K562 (cell line): Measurements from ENCODE around the gene SPINK2. TPM values are rescaled to one million over a fixed set of nuclear protein-coding genes. Genes with fewer than 3 reads are reported as not detected.

Source experiments
- FOXA3 ChIP-seq, 2 experiments: fragments of 450-650 bp in 1 of 2; sonication (generic) in 1 of 2; formaldehyde crosslinking; IDR thresholded peaks in 1 of 2; conservative IDR thresholded peaks in 1 of 2; 2 replicates each; pipeline versions ENCODE4 v1.4.0 to v1.8.0; 2020 to 2022; ENCODE audit warnings: mild to moderate bottlenecking in 2 of 2, missing genetic modification reagents in 1 of 2
- FOXJ2 ChIP-seq: fragments of 200-800 bp; sonication (Bioruptor generic); IDR thresholded peaks from 2 replicates; pipeline ENCODE4 v1.6.1; 2016; ENCODE audit warnings: missing genetic modification characterization, missing compliant biosample characterization
- GATA2 ChIP-seq: sonication (generic); formaldehyde crosslinking; IDR thresholded peaks from 2 replicates; pipeline ENCODE4 v1.4.0; 2020; ENCODE audit warnings: mild to moderate bottlenecking, missing genetic modification reagents
- HNRNPH1 ChIP-seq: fragments of 200-400 bp; formaldehyde crosslinking; optimal IDR thresholded peaks from 2 replicates; pipeline ENCODE3; 2017; ENCODE audit warnings: low read depth, mild to moderate bottlenecking, low read length, moderate library complexity
- HOXB6 ChIP-seq: fragments of 250-450 bp; sonication (Bioruptor Pico); IDR thresholded peaks from 2 replicates; pipeline ENCODE4 v1.5.1; 2022; ENCODE audit warnings: mild to moderate bottlenecking, borderline replicate concordance
- NFYB ChIP-seq: IDR thresholded peaks from 2 replicates; pipeline ENCODE4 v1.6.1; 2011; ENCODE audit warnings: mild to moderate bottlenecking, moderate library complexity; ENCODE audit not compliant: insufficient read length; ENCODE audit errors: extremely low read depth
- RAD21 ChIP-seq, 2 experiments: fragments of 250-450 bp in 1 of 2; fragments of 450-650 bp in 1 of 2; sonication (Bioruptor Pico) in 1 of 2; formaldehyde crosslinking in 1 of 2; IDR thresholded peaks in 1 of 2; conservative IDR thresholded peaks in 1 of 2; 2 replicates each; pipeline versions ENCODE4 v1.4.0 to v1.8.0; 2020 to 2022; ENCODE audit warnings: mild to moderate bottlenecking in 2 of 2, moderate library complexity in 1 of 2
- TBL1XR1 ChIP-seq, 2 experiments: IDR thresholded peaks; 2 replicates each; pipeline ENCODE4 v1.6.1; 2012; ENCODE audit warnings: improper control_type of control experiment in 2 of 2, low read length in 2 of 2, mild to moderate bottlenecking in 1 of 2
- ZC3H4 ChIP-seq: sonication (generic); formaldehyde crosslinking; IDR thresholded peaks from 2 replicates; pipeline ENCODE4 v1.9.0; 2021; ENCODE audit warnings: missing genetic modification reagents, borderline replicate concordance
- ZNF407 ChIP-seq: fragments of 450-650 bp; IDR thresholded peaks from 2 replicates; pipeline ENCODE4 v1.6.1; 2016; ENCODE audit warnings: low read depth
- ZNF449 ChIP-seq: fragments of 250-450 bp; sonication (Bioruptor Pico); IDR thresholded peaks from 2 replicates; pipeline ENCODE4 v1.8.0; 2022; ENCODE audit warnings: moderate library complexity, mild to moderate bottlenecking, inconsistent platforms
- ZNF512 ChIP-seq: IDR thresholded peaks from 2 replicates; pipeline ENCODE4 v1.6.1; 2016; ENCODE audit warnings: missing genetic modification characterization, missing compliant biosample characterization
- polyA plus RNA-seq, 8 experiments: library from polyadenylated mRNA; depleted of rRNA in 4 of 8; stranded (reverse) in 5 of 8; unstranded in 3 of 8; fragments of >200 nt; fragmentation: Nextera tagmentation in 2 of 8; fragmentation: Illumina TruSeq in 1 of 8; extraction: Ambion mirVana in 2 of 8; extraction: Trizol in 1 of 8; gene quantifications; 2 replicates each; pipeline versions ENCODE4 v1.2.1 to v1.2.3, GENCODE V29; 2011 to 2014; ENCODE audit warnings: inconsistent platforms in 1 of 8, missing spikeins in 1 of 8
- total RNA-seq, 7 experiments: library from RNA; depleted of rRNA in 6 of 7; stranded (reverse); fragments of >200 nt in 6 of 7; fragmentation: Illumina TruSeq in 2 of 7; extraction: Trizol in 2 of 7; gene quantifications; 2 replicates each; pipeline versions ENCODE4 v1.2.1 to v1.2.3, GENCODE V29; 2011 to 2021; ENCODE audit warnings: low replicate concordance in 1 of 7

Gene SPINK2
- total and polyA plus RNA-seq, 9 of the 15 experiments (the other 6 are each of a cell fraction or from before 2014, with no cell fraction given) = not detected

- TF ChIP-seq ZNF407 (no peak), HOXB6 (CRISPR knock-in tag) (no peak), HNRNPH1 (no peak), NFYB (no peak), FOXA3 (CRISPR knock-in tag; conservative IDR thresholded peaks at IDR 0.05 in 1 of 2, IDR thresholded peaks at IDR 0.05 in 1 of 2) (no peak), FOXJ2 (no peak), TBL1XR1 (IDR thresholded peaks at IDR 0.05; ENCODE audit: low read length in 2 of 2) (no peak; a peak in 1 of 4 replicates), GATA2 (peak; percentile 66), ZC3H4 (CRISPR knock-in tag) (no peak), ZNF449 (CRISPR knock-in tag) (no peak), RAD21 (CRISPR knock-in tag; conservative IDR thresholded peaks at IDR 0.05 in 1 of 2, IDR thresholded peaks at IDR 0.05 in 1 of 2) (peak; percentile 91 to 92), ZNF512 (tag) (no peak)
Measured at GRCh38 chr4:56799824-56800756, 21.4 kb downstream of the SPINK2 start (continued).
